Measurements from ENCODE around the gene SFTPA2. TPM values are rescaled to one million over a fixed set of nuclear protein-coding genes. Genes with fewer than 3 reads are reported as not detected.

SFTPA2 gene
- polyA plus RNA-seq, 3 donors: not detected

- intact Hi-C loops (cut with micrococcal nuclease): no loop called here
- DNase-seq: no peak
Measured at GRCh38 chr10:79507440-79508167, 52.6 kb downstream of the SFTPA2 start.

More at GRCh38 chr10:79507440-79508167, 52.6 kb downstream of the SFTPA2 start:
- Histone ChIP-seq H3K27ac (ENCODE audit: low read depth in 1 of 2, low read length in 2 of 2) (no peak overlapping the region), H3K79me2 (ENCODE audit: insufficient read depth, low read length) (no peaks in the 10 kb centered on the region), H4K20me1 (ENCODE audit: insufficient read depth, low read length) (no peaks in the 10 kb centered on the region), H3K27me3 (ENCODE audit: control insufficient read depth in 2 of 2, insufficient read depth in 2 of 2, low read length in 2 of 2) (no peaks in the 10 kb centered on the region), H3K4me2 (replicated peaks; ENCODE audit: extremely low read depth, low read length, poor library complexity, severe bottlenecking) (no peak overlapping the region), H3K4me1 (ENCODE audit: control insufficient read depth in 1 of 2, insufficient read depth in 2 of 2, low read length in 2 of 2) (no peaks in the 10 kb centered on the region), H3K9ac (ENCODE audit: insufficient read depth, low read length, poor library complexity, severe bottlenecking) (no peak overlapping the region), H2AFZ (ENCODE audit: insufficient read depth, low read depth, low read length, poor library complexity, severe bottlenecking) (no peak overlapping the region), H3K36me3 (replicated peaks in 1 of 2; ENCODE audit: control insufficient read depth in 1 of 2, insufficient read depth in 2 of 2, low read length in 2 of 2) (no peaks in the 10 kb centered on the region), H3K9me3 (replicated peaks in 1 of 2; ENCODE audit: control insufficient read depth in 1 of 2, insufficient read depth in 1 of 2, low read length in 2 of 2) (no peaks in the 10 kb centered on the region), H3K4me3 (replicated peaks in 1 of 3; ENCODE audit: low read depth in 2 of 3, low read length in 3 of 3) (no peak overlapping the region)
- TF ChIP-seq, protein P1, sequence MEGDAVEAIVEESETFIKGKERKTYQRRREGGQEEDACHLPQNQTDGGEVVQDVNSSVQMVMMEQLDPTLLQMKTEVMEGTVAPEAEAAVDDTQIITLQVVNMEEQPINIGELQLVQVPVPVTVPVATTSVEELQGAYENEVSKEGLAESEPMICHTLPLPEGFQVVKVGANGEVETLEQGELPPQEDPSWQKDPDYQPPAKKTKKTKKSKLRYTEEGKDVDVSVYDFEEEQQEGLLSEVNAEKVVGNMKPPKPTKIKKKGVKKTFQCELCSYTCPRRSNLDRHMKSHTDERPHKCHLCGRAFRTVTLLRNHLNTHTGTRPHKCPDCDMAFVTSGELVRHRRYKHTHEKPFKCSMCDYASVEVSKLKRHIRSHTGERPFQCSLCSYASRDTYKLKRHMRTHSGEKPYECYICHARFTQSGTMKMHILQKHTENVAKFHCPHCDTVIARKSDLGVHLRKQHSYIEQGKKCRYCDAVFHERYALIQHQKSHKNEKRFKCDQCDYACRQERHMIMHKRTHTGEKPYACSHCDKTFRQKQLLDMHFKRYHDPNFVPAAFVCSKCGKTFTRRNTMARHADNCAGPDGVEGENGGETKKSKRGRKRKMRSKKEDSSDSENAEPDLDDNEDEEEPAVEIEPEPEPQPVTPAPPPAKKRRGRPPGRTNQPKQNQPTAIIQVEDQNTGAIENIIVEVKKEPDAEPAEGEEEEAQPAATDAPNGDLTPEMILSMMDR (IDR thresholded peaks at IDR 0.05): no peak
- Mint-ChIP-seq H3K27me3 (ENCODE audit: low read depth in 3 of 3) (peaks cover 14 to 27% (median 19%) of the 10 kb centered on the region in 3 donors), H3K9me3 (peaks cover 0 to 2% (median 0%) of the 10 kb centered on the region in 7 donors), H3K36me3 (no peaks in the 10 kb centered on the region), H3K4me1 (no peaks in the 10 kb centered on the region), H3K4me3 (no peak overlapping the region), H3K27ac (no peak overlapping the region)
- WGBS (ENCODE audit: insufficient coverage): 93% methylated on average over 7 of the region's 9 CpGs

Small RNA genes lying within 50 kb of the gene (small RNA-seq; reads per million reads assigned to genes)
- not detected for gene BX248123.2 (ENCODE audit: insufficient read length, low read depth)
- gene RPS12P18 (ENCODE audit: insufficient read length, low read depth): not detected

Other genes starting within 250 kb of the SFTPA2 start
- 1,000 to 10,000 TPM in 1 of 3 donors, 10 to 100 TPM in 2; 36.6 to 1,064 (median 52.3) TPM for gene PPIF, start 212.9 kb downstream of the SFTPA2 start, polyA plus RNA-seq
- 1 to 10 TPM; 3.9 to 5.0 (median 4.0) TPM for gene ZCCHC24, start 114.8 kb downstream of the SFTPA2 start, polyA plus RNA-seq
- gene EIF5AL1, start 47.9 kb downstream of the SFTPA2 start, polyA plus RNA-seq: 1 to 10 TPM in 1 of 3 donors, under 1 TPM in 2; 0.16 to 1.7 (median 0.17) TPM
- not detected for gene SFTPA1, start 50.5 kb upstream of the SFTPA2 start, polyA plus RNA-seq
- under 1 TPM in 1 of 3 donors, not detected in 2; 0.53 TPM for gene NUTM2B, start 142.8 kb upstream of the SFTPA2 start, polyA plus RNA-seq

All from CD14-positive monocyte (primary cell).